Measurements from ENCODE around the gene CDC42.

The CDC42 gene

DNA sequence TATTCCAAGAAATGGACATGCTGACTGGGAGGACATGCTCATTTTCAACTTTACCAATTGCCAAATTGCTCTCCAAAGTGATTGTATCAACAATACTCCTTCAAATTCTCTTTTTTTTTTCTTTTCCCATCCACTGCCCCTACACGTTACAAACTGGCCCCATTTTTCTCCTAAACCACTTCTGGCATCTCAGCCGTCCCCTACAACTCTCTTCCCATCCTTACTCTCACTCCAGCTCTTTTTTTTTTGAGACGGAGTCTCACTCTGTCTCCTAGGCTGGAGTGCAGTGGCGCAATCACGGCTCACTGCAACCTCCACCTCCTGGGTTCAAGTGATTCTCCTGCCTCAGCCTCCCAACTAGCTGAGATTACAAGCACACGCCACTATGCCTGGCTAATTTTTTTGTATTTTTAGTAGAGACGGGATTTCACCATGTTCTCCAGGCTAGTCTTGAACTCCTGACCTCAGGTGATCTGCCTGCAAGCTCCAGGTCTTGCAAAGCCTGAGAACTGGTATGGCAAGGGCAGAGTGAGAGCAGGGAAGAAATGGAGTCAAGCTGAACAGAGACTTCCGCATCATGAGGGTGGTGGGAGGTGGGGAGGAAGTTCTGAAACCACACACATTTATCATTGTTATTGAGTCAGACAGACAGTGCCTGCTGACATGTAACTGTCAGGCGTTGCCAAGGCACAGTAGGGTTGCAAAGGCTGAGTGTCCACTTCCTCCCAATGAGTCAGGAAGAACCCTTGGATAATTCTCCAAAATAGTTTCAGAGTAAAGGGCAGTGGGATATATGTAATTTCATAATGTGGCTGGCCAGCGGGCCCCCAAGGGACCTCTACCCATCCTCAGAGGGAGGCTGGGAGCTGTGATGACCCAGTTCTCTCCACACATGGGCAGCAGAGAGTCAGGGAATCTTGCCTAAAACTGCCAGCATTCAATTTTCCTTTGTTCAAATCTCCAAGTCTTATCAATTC, 33.6 kb upstream of the CDC42 start:
- Histone ChIP-seq H3K4me3 (replicated peaks; ENCODE audit: low read depth, low read length) (no peak overlapping the region), H3K36me3 (ENCODE audit: control insufficient read depth, insufficient read depth, low read length) (no peaks in the 10 kb centered on the region), H3K27me3 (replicated peaks; ENCODE audit: control insufficient read depth, insufficient read depth, low read length) (no peaks in the 10 kb centered on the region)
- no peak for DNase-seq (ENCODE audit: extremely low read depth, insufficient read length)
- TF ChIP-seq, protein P1, sequence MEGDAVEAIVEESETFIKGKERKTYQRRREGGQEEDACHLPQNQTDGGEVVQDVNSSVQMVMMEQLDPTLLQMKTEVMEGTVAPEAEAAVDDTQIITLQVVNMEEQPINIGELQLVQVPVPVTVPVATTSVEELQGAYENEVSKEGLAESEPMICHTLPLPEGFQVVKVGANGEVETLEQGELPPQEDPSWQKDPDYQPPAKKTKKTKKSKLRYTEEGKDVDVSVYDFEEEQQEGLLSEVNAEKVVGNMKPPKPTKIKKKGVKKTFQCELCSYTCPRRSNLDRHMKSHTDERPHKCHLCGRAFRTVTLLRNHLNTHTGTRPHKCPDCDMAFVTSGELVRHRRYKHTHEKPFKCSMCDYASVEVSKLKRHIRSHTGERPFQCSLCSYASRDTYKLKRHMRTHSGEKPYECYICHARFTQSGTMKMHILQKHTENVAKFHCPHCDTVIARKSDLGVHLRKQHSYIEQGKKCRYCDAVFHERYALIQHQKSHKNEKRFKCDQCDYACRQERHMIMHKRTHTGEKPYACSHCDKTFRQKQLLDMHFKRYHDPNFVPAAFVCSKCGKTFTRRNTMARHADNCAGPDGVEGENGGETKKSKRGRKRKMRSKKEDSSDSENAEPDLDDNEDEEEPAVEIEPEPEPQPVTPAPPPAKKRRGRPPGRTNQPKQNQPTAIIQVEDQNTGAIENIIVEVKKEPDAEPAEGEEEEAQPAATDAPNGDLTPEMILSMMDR (IDR thresholded peaks at IDR 0.05; ENCODE audit: insufficient read depth, low read length, poor library complexity, severe bottlenecking) = peak; percentile 54

DNA sequence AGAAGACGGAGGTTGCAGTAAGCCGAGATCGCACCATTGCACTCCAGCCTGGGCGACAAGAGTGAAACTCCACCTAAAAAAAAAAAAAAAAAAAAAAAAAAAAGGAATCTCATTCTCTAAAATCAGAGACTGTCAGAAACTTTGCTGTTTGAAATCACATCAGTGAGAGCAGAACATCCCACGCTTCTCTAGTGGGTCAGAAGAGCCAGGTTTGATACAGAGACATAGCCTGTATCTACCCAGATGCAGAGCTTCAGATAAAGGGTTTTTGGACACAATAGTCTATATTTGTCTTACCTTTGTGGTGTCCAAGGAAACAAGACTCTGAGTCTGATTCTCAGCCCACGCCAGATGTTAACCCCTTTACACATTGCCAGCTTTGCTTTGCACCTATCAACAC, 31.4 kb upstream of the CDC42 start:
- no peak for DNase-seq (ENCODE audit: extremely low read depth, insufficient read length)
- Histone ChIP-seq H3K4me3 (replicated peaks; ENCODE audit: low read depth, low read length) (no peak overlapping the region), H3K36me3 (ENCODE audit: control insufficient read depth, insufficient read depth, low read length) (no peaks in the 10 kb centered on the region), H3K27me3 (replicated peaks; ENCODE audit: control insufficient read depth, insufficient read depth, low read length) (no peaks in the 10 kb centered on the region)
- TF ChIP-seq, protein P1 (IDR thresholded peaks at IDR 0.05; ENCODE audit: insufficient read depth, low read length, poor library complexity, severe bottlenecking) = no peak

DNA sequence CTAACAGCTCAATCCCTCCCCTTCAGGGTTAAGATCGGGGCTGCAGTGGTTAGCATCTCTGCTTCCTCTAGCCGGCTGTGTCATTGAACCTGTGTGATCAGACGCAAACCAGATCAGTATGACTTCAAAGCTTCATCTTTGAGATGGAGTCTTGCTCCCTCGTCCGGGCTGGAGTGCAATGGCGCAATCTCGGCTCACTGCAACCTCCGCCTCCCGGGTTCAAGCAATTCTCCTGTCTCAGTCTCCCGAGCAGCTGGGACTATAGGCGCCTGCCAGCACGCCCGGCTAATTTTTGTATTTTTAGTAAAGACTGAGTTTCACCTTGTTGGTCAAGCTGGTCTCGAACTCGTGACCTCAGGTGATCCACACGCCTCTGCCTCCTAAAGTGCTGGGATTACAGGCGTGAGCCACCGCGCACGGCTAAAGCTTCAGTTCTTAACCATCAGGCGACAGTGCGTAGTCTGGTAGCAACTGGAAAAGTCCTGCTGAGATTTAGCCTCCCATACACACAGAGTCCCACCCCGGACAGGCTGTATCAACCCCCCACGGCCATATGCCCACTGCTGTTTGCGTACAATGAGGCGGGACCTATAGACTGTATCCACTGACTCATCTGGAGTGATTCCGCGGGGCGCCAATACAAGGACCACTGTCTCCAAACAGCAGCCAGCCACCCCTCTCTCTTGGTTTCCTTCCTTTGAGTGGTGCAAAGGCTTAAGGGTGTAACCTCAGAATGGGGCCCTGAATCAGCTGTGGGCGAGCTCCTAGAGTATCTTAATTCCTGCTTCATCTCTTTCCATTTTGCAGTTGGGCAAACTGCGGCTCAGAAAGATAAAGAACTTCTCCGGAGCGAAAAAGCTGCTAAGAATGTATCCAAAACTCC, 27.8 kb upstream of the CDC42 start:
- no peaks in the 10 kb centered on the region for H3K27me3 ChIP-seq (replicated peaks; ENCODE audit: control insufficient read depth, insufficient read depth, low read length)
- peak; percentile 72 for DNase-seq (ENCODE audit: extremely low read depth, insufficient read length)
- H3K36me3 ChIP-seq (ENCODE audit: control insufficient read depth, insufficient read depth, low read length) = no peaks in the 10 kb centered on the region
- peak overlapping the region; percentile 85 for H3K4me3 ChIP-seq (replicated peaks; ENCODE audit: low read depth, low read length)
- TF ChIP-seq, protein P1 (IDR thresholded peaks at IDR 0.05; ENCODE audit: insufficient read depth, low read length, poor library complexity, severe bottlenecking) = no peak

DNA sequence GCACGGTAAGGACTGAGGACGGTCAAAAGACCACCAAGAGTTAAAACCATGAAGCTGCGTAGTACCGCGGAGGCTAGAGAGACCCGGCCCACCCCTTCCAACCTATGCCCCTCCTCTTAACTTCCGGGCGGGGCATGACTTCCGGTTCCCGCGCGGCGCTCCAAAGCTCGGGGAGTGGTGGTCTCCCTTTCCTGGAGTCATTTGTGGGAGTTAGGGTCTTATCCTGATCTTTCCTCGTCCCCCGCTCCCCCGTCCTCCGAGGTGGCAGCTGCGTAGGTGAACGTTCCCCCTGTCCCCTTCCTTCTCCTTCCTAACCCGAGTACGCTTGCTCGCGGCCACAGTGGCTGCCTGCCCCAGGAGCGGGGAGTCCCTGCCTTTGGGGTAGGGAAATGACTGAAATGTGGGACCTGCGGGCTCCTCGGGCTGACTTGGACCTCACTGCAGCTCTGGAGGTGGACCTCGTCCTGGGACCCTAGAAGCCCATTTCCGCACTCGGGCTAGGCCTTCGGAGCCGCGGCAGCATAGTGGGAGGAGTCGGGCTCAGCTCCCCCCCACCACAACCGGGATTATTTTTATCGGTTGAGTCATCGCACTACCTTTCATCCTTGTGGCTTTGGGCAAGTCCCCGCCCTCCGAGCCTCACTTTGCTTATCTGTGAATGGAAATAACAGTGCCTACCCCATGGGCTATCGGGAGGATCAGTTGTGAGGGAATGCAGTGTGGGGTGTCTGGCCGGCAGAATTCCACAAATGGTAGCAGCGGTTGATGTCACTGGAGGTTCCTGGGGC, 26.9 kb upstream of the CDC42 start:
- TF ChIP-seq, protein P1 (IDR thresholded peaks at IDR 0.05; ENCODE audit: insufficient read depth, low read length, poor library complexity, severe bottlenecking) = no peak
- Histone ChIP-seq H3K36me3 (ENCODE audit: control insufficient read depth, insufficient read depth, low read length) (no peaks in the 10 kb centered on the region; the same call in 1 of the 2 replicates), H3K27me3 (replicated peaks; ENCODE audit: control insufficient read depth, insufficient read depth, low read length) (no peaks in the 10 kb centered on the region), H3K4me3 (replicated peaks; ENCODE audit: low read depth, low read length) (peak overlapping the region; percentile 85)
- DNase-seq (ENCODE audit: extremely low read depth, insufficient read length) = peak; percentile 87

DNA sequence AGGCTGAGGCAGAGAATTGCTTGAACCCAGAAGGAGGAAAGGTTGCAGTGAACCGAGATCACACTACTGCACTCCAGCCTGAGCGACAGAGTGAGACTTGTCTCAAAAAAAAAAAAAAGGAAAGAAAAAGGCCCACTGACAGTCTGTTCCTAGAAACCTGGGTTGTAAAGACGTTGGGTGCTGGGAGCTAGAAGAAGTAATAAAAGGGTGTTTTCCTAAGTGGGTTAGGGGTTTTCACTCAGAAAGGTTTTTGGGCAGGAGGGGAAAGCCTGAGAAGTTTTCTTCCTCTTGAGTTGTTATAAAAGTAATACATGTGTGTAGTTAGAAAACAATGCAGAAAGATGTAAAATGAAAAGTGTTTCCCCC, 25.6 kb upstream of the CDC42 start:
- TF ChIP-seq, protein P1 (IDR thresholded peaks at IDR 0.05; ENCODE audit: insufficient read depth, low read length, poor library complexity, severe bottlenecking) = no peak
- Histone ChIP-seq H3K27me3 (replicated peaks; ENCODE audit: control insufficient read depth, insufficient read depth, low read length) (no peaks in the 10 kb centered on the region), H3K4me3 (replicated peaks; ENCODE audit: low read depth, low read length) (peak overlapping the region; percentile 85), H3K36me3 (ENCODE audit: control insufficient read depth, insufficient read depth, low read length) (no peaks in the 10 kb centered on the region; the same call in none of the 2 replicates)
- DNase-seq (ENCODE audit: extremely low read depth, insufficient read length) = no peak
